ENCODE results near the gene RBBP7. TPM values are rescaled to one million over a fixed set of nuclear protein-coding genes. Genes with fewer than 3 reads are reported as not detected.

RBBP7 gene
- total RNA-seq, 1 experiment from 2014 or later = 167 TPM

- no peak for DNase-seq
- Histone ChIP-seq H3K9me3 (no peaks in the 10 kb centered on the region), H3K27me3 (no peaks in the 10 kb centered on the region), H3K36me3 (peaks cover 7% of the 10 kb centered on the region; the same call in 1 of the 2 replicates), H3K4me3 (no peak overlapping the region)
Observed at GRCh38 chrX:16804923-16805464, 65.2 kb downstream of the RBBP7 start.

- Histone ChIP-seq H3K36me3 (peaks cover 16% of the 10 kb centered on the region), H3K4me3 (no peak overlapping the region), H3K27me3 (no peaks in the 10 kb centered on the region), H3K9me3 (no peaks in the 10 kb centered on the region)
- DNase-seq = no peak
Observed at GRCh38 chrX:16797841-16798240, 72.3 kb downstream of the RBBP7 start.

GRCh38 chrX:16797358-16797757 is 72.8 kb downstream of the RBBP7 start:
- H3K36me3 ChIP-seq = peaks cover 16% of the 10 kb centered on the region
- H3K4me3 ChIP-seq = no peak overlapping the region
- peak; percentile 74 for DNase-seq
- H3K27me3 ChIP-seq = no peaks in the 10 kb centered on the region
- H3K9me3 ChIP-seq = no peaks in the 10 kb centered on the region

- Histone ChIP-seq H3K36me3 (peaks cover 24% of the 10 kb centered on the region), H3K4me3 (no peak overlapping the region), H3K27me3 (no peaks in the 10 kb centered on the region), H3K9me3 (no peaks in the 10 kb centered on the region)
- DNase-seq = no peak
Observed at GRCh38 chrX:16796298-16796697, 73.9 kb downstream of the RBBP7 start.

Other genes starting within 250 kb of the RBBP7 start
- not detected in 2 replicates for gene S100G, start 220.2 kb downstream of the RBBP7 start, total RNA-seq (2014; rRNA removed; shearing (Covaris generic); ENCODE audit: low replicate concordance)
- gene CTPS2, start 157.7 kb downstream of the RBBP7 start, total RNA-seq (2014; rRNA removed; shearing (Covaris generic); ENCODE audit: low replicate concordance) = 9.2 and 13.2 TPM in 2 replicates
- gene SYAP1, start 150.8 kb downstream of the RBBP7 start, total RNA-seq (2014; rRNA removed; shearing (Covaris generic); ENCODE audit: low replicate concordance) = 26.6 and 34.1 TPM in 2 replicates
- 8.6 and 12.7 TPM in 2 replicates for gene TXLNG, start 83.9 kb downstream of the RBBP7 start, total RNA-seq (2014; rRNA removed; shearing (Covaris generic); ENCODE audit: low replicate concordance)
- 0.07 TPM in 1 of 2 replicates, not detected in the other for gene REPS2, start 76.3 kb upstream of the RBBP7 start, total RNA-seq (2014; rRNA removed; shearing (Covaris generic); ENCODE audit: low replicate concordance)

Data from MG63 (cell line).